ENCODE results near the gene GCC1.

Gene GCC1

DNA sequence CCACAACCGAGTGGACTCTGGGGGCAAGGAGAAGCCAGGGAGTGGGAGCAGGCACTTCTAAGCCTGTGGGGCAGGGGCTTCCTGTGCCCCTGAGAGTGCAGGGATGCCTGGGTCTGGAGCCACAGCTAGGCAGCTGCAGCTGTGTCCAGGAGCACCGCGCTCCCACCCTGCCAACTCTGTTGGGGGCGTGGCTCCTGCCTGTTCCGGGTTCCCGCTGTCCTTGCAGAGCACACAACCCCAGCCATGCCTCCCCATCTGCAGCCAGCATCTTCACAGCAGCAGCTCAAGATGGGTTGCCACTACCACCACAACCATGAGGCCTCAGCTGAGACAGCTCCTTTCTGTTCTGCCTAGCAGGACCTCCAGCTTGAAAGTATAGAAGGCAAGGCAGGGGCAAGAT, 23.9 kb upstream of the GCC1 start:
- in situ Hi-C loops (cut with HindIII; ENCODE audit: low pct_unique_long_range_greater_than_20kb, low sequenced_read_pairs): no loop called here
- no peak for DNase-seq (ENCODE audit: low read depth in 1 of 2, low spot score in 1 of 2)
- no peak for TF ChIP-seq JUND (IDR thresholded peaks at IDR 0.05; ENCODE audit: low read depth)

DNA sequence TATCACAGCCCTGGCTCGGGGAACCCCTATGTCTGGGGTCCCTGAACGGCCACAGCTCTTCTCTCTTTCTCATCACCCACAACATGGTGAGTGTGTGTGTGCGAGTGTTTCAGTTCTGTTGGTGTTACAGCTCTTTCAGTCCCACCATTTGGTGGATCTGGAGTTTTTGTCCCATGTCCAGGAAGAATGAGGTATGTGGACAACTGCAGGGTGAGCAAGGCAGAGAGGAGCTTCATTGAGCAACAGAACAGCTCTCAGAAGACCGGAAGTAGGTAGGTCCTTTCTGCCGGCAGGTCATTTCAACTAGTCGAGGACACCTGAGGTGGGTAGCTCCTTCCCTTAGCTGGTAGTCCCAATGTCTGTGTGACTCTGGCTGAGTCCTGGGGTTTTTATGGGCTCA, 23.1 kb upstream of the GCC1 start:
- DNase-seq (ENCODE audit: low read depth in 1 of 2, low spot score in 1 of 2): peak in 1 of 2 experiments; percentile 1
- in situ Hi-C loops (cut with HindIII; ENCODE audit: low pct_unique_long_range_greater_than_20kb, low sequenced_read_pairs): no loop called here
- TF ChIP-seq JUND (IDR thresholded peaks at IDR 0.05; ENCODE audit: low read depth): no peak

DNA sequence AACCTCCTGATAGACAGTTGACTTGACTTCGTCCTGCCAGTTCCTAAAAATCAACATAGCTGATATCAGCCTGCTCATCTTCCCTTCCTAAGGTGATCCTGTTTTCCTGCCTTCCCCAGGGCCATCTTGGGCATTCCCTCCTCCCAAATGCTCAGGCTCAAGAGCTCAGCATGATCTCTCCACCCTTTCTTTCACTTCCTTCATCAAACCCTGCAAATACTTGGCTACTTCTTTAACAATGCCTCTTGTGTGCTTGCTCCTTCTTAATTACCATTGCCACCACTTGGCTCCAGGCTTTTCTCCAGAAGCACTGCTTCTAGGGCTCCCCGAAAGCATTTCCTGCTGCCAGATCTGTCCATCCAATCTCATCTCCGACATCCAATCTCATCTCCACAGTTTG, 15.5 kb upstream of the GCC1 start:
- no peak for TF ChIP-seq JUND (IDR thresholded peaks at IDR 0.05; ENCODE audit: low read depth)
- no peak for DNase-seq (ENCODE audit: low read depth in 1 of 2, low spot score in 1 of 2)
- in situ Hi-C loops (cut with HindIII; ENCODE audit: low pct_unique_long_range_greater_than_20kb, low sequenced_read_pairs): no loop called here

GRCh38 chr7:127598318-127598717, 12.9 kb upstream of the GCC1 start:
- TF ChIP-seq JUND (IDR thresholded peaks at IDR 0.05; ENCODE audit: low read depth): no peak
- peak in 1 of 2 experiments; percentile 7 for DNase-seq (ENCODE audit: low read depth in 1 of 2, low spot score in 1 of 2)
- in situ Hi-C loops (cut with HindIII; ENCODE audit: low pct_unique_long_range_greater_than_20kb, low sequenced_read_pairs): no loop called here

DNA sequence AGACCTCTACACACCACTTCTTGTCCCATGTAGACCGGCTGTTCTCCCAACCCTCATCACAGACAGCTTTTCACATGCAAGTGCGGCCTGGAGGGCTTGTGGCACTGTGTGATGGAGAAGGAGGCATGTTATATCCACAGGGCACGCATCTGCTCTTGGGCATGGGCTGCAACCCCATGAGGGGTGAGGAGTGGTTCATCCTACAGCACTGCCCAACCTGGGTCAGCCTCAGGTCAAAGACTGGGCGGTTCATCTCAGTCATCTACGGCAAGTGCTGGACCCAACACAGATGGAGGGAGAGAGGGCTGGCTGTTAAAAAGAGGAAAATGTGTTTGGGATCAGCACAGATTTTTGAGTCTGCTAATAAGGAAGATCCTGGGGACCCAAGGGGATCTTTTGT, 10.3 kb upstream of the GCC1 start:
- in situ Hi-C loops (cut with HindIII; ENCODE audit: low pct_unique_long_range_greater_than_20kb, low sequenced_read_pairs): no loop called here
- TF ChIP-seq JUND (IDR thresholded peaks at IDR 0.05; ENCODE audit: low read depth): no peak
- no peak for DNase-seq (ENCODE audit: low read depth in 1 of 2, low spot score in 1 of 2)

DNA sequence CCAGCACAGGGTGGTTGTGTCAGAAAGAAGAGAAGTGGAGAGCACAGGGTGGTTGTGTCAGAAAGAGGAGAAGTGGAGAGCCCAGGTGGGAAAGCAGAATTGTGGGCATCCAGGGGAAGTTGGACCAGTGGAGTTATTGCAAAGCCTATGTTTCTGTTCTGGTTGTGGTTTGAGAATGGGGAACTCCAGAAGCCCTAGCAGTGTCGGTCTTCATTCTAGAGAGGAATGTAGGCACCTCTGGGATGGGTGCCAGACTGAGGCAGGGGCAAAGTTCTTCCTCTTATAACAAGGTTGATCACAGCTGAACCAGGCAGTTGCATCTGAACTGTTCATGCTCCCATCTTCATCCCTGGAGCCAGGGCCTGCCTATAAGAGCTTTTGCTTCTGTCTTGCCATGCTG, 9.1 kb upstream of the GCC1 start:
- in situ Hi-C loops (cut with HindIII; ENCODE audit: low pct_unique_long_range_greater_than_20kb, low sequenced_read_pairs): no loop called here
- no peak for DNase-seq (ENCODE audit: low read depth in 1 of 2, low spot score in 1 of 2)
- no peak for TF ChIP-seq JUND (IDR thresholded peaks at IDR 0.05; ENCODE audit: low read depth)

GRCh38 chr7:127592550-127592949, 7.2 kb upstream of the GCC1 start:
- TF ChIP-seq JUND (IDR thresholded peaks at IDR 0.05; ENCODE audit: low read depth): no peak
- no peak for DNase-seq (ENCODE audit: low read depth in 1 of 2, low spot score in 1 of 2)
- in situ Hi-C loops (cut with HindIII; ENCODE audit: low pct_unique_long_range_greater_than_20kb, low sequenced_read_pairs): no loop called here

DNA sequence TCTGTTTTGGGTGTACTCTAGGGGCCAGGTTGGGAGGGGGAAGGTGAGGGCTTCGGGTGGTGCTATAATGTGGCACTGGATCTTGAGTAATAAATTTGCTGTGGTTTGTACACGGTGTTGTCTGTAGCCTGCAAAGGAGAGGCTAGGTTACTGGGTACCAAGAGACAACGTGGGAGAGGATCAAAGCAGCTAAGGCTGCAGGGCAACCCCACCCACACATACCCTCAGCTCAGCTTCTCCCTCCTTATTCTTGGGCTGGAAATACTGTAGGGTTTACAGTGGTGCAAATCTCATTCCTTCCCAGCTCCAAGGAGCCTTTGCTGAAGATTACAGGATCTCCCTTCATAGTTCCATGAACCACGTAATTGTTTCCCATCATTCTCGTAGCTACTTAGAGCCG, 6.2 kb upstream of the GCC1 start:
- DNase-seq (ENCODE audit: low read depth in 1 of 2, low spot score in 1 of 2): no peak
- no peak for TF ChIP-seq JUND (IDR thresholded peaks at IDR 0.05; ENCODE audit: low read depth)
- in situ Hi-C loops (cut with HindIII; ENCODE audit: low pct_unique_long_range_greater_than_20kb, low sequenced_read_pairs): no loop called here

- in situ Hi-C loops (cut with HindIII; ENCODE audit: low pct_unique_long_range_greater_than_20kb, low sequenced_read_pairs): no loop called here
- no peak for TF ChIP-seq JUND (IDR thresholded peaks at IDR 0.05; ENCODE audit: low read depth)
- DNase-seq (ENCODE audit: low read depth in 1 of 2, low spot score in 1 of 2): no peak
Observed at GRCh38 chr7:127591189-127591588, 5.8 kb upstream of the GCC1 start.

- no peak for TF ChIP-seq JUND (IDR thresholded peaks at IDR 0.05; ENCODE audit: low read depth)
Observed at GRCh38 chr7:127589896-127590295, 4.5 kb upstream of the GCC1 start.

GRCh38 chr7:127588697-127589482, 3.5 kb upstream of the GCC1 start:
- in situ Hi-C loops (cut with HindIII; ENCODE audit: low pct_unique_long_range_greater_than_20kb, low sequenced_read_pairs): no loop called here
- DNase-seq (ENCODE audit: low read depth in 1 of 2, low spot score in 1 of 2): peak; percentile 43 to 46
- no peak for TF ChIP-seq JUND (IDR thresholded peaks at IDR 0.05; ENCODE audit: low read depth)

More at GRCh38 chr7:127589896-127590295, 4.5 kb upstream of the GCC1 start:
- in situ Hi-C loops (cut with HindIII; ENCODE audit: low pct_unique_long_range_greater_than_20kb, low sequenced_read_pairs): no loop called here
- no peak for DNase-seq (ENCODE audit: low read depth in 1 of 2, low spot score in 1 of 2)

DNA sequence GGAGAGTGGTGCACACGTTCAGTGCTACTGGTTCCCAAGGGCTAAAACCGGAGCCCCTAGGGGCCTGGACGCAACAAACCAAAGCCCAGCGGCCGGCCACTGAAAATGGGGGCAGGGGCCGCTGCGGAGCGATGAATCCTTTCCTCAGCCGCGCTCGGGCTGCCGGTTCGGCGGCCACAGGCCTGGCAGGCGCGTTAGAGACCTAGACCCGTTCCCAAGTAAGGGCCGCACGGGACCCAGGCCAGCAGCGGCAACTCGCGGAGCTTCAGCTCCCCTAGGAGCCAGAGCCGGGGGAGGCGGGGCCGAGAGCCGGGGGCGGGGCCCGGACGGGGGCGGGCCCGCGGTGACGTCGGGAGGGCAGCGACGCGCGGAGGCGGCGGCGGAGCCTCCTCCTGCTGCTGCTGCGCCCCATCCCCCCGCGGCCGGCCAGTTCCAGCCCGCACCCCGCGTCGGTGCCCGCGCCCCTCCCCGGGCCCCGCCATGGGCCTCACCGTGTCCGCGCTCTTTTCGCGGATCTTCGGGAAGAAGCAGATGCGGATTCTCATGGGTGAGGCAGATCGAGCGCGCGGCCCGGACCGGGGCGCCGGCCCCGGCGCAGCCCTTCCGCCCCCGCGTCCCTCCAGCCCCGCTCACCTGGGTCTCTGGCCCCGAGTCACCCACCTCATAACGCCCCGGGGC, 2.8 kb upstream of the GCC1 start, which contains the start of gene ARF5:
Gene ARF5, plus strand, starts transcription at position 393 of the 678 bp plus-strand sequence. Its CDS starts 88 bp downstream, at position 481.
- in situ Hi-C loops (cut with HindIII; ENCODE audit: low pct_unique_long_range_greater_than_20kb, low sequenced_read_pairs): no loop called here

DNA sequence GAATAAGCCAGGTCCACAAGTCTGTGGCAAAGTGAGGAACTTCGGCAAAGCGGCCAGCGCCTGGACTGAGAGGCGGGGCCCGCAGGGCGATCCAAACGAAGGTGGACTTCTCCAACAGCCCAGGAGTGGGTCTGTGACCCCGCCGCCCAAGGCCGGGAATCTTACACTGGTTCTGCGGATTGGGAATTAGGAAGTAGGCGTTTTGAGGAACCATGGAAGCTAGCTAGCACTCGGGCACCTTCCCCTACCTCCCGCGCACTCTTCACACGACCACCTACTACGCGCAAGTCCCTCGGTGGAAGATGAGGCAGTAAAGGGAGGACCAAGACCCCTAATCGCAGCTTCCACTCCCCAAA, 2.2 kb upstream of the GCC1 start:
- DNase-seq (ENCODE audit: low read depth in 1 of 2, low spot score in 1 of 2): no peak
- in situ Hi-C loops (cut with HindIII; ENCODE audit: low pct_unique_long_range_greater_than_20kb, low sequenced_read_pairs): no loop called here
- TF ChIP-seq JUND (IDR thresholded peaks at IDR 0.05; ENCODE audit: low read depth): no peak

More for the DNA sequence above, 2.8 kb upstream of the GCC1 start, which contains the start of gene ARF5:
- DNase-seq (ENCODE audit: low read depth in 1 of 2, low spot score in 1 of 2): peak; percentile 81 to 83
- TF ChIP-seq JUND (IDR thresholded peaks at IDR 0.05; ENCODE audit: low read depth): no peak
